Stimulated activated CD8-positive, alpha-beta memory T cell treated with anti-CD3 and anti-CD28 coated beads, Interleukin-12 subunit alpha, Interleukin-12 subunit beta, amount 100 ng/mL, for 24 hours (primary cell): Measurements from ENCODE around the gene KRTAP13-1.

Experiments
- DNase-seq: peaks from one replicate; pipeline ENCODE4 v3.0.0-alpha.2; 2020; ENCODE audit errors: extremely low read depth

KRTAP13-1 gene, protein sequence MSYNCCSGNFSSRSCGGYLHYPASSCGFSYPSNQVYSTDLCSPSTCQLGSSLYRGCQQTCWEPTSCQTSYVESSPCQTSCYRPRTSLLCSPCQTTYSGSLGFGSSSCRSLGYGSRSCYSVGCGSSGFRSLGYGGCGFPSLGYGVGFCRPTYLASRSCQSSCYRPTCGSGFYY

GRCh38 chr21:30395731-30396130 lies at the start of gene KRTAP13-1:
Gene KRTAP13-1 (plus strand): TSS chr21:30396031. CDS start chr21:30396087, 56 bp downstream.
- no peak for DNase-seq

- no peak for DNase-seq
These were observed 47.3 kb upstream of the KRTAP13-1 start, which contains the start of gene KRTAP23-1 for GRCh38 chr21:30348506-30348905. Gene KRTAP23-1 (minus strand): TSS chr21:30348606. CDS start chr21:30348606, 0 bp downstream.

DNA sequence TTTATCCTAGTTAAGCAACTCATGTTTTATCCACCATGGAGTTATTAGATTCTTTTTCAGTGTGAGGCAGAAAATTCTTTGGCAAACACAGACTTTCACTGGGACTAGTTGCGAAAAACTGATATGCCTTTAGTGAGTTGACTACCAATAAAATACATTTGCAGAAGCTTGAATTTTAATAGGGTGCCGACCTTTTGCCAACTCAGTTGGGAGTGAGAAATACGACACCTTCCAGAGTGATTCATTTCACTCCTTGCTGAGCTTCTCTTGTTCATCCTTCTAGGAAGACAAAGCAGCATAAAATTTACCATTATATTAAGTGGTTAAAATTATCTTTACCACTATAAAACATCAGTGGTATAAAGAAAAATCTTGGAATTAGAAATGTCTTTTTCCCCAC lies 46.3 kb upstream of the KRTAP13-1 start:
- no peak for DNase-seq

DNA sequence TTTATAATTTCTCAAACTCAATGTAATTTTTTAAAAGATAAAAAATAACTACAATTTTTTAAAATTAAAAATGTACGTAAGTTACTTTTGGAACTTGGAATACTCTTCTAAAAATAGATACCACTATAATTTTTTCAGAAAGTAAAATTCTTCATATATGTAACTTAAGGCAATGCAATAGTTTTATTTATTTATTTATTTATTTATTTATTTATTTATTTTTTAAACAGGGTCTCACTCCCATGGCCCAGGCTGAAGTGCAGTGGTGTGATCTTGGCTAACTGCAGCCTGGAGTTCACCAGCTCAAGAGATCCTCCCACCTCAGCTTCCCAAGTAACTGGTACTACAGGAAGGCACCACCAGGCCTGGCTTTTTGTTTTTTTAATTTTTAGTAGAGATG lies 44.3 kb upstream of the KRTAP13-1 start:
- no peak for DNase-seq

DNA sequence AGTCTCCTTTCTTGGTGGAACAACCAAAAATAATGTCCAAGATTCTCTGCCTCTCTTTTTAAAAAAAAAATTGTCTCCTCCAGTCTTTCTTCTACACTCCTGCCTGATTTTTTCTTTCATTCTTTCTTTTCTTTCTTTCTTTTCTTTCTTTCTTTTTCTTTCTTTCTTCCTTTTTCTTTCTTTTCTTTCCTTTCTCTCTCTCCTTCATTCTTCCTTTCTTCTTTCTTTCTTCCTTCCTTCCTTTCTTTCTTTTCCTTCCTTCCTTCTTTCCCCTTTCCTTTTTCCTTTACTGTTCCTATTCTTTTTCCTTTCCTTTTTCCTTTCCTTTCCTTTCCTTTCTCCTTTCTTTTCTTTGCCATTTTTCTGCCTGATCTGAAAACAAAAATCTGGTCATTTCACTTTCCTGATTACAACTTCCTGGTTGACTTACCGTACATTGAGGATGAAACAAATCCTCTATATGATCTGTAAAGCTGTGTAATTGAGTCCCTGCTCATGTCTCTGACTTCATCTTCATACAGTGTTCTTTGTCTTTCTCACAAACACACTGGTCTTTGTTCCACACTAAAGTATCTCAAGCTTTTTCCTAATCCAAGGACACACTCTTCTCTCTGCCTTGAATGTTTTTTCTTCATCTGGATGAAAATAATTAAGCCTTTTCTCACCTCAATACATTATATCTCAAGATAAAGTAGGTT lies 41.4 kb upstream of the KRTAP13-1 start:
- no peak for DNase-seq

GRCh38 chr21:30355906-30356305 lies 39.9 kb upstream of the KRTAP13-1 start:
- DNase-seq: no peak

DNA sequence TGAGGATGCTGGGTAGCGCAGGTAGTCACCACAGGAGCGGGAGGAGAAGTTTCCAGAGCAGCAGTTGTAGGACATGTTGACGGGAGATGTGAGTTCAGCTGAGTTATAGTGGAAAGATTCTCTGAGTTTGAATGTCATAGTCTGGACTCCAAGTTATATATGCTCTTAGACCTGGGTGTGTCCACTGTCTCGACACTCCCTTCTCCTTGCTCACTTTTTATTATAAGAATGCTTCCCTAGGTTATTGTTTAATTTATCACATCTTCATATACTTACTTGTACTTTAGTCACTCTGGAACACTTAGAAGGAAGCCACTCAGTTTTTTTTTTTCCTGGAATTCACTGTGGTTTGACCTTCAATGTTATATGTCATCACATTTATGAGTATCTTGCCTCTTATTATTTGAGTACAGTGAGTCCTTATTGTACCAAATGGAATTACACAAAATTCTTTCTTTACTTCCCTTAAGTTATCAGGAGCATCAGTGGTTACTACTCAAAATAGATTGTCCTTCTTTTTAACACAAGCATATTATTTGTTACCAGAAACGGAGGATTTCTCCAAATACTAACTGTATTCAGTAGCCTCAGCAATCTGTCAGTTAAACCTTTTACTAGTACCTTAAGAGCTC lies 23.6 kb upstream of the KRTAP13-1 start, which contains the start of gene KRTAP13-2:
Gene KRTAP13-2 (minus strand): TSS at position 133 of the 632 bp plus-strand sequence. CDS start 58 bp downstream, at position 75.
- DNase-seq: no peak

DNA sequence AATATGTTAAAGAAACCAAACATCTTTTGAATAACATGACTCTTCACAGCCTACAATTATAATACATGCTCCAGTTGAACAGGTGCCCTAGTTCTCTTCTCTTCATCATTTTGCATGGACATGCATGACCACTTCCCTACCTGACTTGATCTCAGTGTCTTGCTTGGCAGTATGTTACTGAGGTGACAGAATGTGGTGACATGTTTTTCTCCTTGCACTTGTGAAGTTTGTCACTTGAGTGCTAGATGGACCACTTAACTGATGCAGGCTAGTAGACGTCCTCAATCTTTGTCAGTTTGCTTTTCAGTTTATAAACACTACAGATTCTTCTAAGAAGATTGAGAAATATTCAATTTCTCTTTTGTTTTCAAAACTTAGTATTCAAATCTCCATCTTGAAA lies 13.6 kb upstream of the KRTAP13-1 start:
- no peak for DNase-seq

DNA sequence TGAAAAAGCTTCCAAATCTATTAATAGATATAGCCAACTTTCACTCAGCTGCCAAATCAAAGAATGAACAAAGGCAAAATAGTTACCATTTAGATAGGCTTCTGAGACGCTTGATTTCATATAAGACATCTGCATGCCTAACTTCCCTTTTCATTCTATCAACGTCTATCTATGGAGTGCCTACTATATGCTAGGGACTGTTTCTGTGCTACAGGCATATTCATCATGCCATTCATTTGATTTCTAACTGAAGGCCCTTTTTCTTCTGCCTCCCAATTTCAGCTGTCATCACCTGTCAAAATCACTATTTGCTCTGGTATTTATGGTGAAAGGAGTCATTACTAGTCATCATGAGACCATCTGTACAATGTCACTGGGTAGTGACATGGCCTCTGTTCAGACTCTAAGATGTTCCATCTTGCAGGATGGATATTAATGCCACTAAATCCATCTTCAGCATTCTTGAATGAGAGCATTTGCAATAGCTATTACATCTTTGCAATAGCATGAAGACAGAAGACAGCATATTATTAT lies 4.3 kb upstream of the KRTAP13-1 start:
- DNase-seq: no peak

DNA sequence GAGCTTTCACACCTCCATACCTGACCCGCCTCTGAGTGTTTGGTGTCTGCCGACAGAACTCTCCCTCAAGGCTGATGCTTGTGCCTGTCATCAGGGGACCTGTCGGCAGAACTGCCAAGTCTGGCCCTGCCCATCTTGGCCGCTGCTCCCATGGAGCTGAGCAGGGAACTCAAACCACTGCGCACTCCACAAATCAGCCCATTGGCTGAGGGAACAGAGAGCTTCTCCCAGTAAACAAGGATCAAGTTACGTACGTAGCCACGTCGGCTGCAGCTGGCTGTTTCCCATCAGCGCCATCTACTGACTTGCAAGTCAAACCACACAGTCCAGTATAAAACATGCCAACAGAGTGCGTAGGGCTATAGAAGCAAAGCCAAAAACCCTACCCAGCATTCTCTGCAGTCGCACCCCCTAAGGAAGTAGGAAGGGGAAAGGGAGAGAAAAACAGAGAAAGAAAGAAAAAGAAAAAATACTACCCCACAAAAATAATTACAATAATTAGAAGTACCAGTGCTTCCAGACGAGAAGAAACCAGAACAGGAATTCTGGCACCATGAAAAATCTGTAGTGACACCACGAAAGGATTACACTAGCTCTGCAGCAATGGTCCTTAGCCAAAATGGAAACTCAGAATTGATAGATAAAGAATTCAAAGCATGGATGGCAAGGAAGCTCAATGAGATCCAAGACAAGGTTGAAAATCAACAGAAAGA lies 13.1 kb downstream of the KRTAP13-1 start:
- no peak for DNase-seq

DNA sequence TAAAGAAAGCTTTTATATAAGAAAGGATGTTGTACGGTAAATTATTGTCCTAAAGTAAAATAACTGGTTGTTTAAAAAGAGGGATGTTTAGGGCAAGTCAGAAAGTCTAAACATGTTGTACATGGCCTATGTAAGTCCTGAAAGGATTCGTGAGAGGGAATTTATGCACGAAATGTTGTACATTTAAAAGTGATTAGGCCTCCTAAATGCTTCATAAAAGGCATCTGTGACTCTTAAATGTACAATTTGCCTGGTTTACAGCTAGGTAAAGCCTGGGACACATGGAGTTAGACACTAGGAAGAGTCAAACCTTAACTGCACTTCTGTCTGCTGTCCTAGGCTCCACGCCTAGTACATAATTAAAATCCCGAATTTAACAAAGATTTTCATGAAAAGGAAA lies 20.2 kb downstream of the KRTAP13-1 start:
- no peak for DNase-seq

- DNase-seq: no peak
These were observed 30.0 kb downstream of the KRTAP13-1 start, which contains the start of gene KRTAP13-3 for GRCh38 chr21:30425826-30426225. Gene KRTAP13-3 (minus strand): TSS chr21:30425926. CDS start chr21:30425912, 14 bp downstream.

GRCh38 chr21:30426731-30427130 lies 30.9 kb downstream of the KRTAP13-1 start:
- no peak for DNase-seq

DNA sequence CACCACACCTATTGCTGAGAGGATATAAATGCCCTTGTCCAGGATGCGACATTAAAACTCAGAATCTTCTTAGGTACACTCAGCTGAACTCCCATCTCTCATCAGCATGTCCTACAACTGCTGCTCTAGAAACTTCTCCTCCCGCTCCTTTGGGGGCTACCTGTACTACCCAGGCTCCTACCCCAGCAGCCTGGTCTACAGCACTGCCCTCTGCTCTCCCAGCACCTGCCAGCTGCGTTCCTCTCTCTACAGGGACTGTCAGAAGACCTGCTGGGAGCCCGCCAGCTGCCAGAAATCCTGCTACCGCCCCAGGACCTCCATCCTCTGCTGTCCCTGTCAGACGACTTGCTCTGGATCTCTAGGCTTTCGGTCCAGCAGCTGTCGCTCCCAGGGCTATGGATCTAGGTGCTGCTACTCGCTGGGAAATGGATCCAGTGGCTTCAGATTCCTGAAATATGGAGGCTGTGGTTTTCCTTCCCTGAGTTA lies 34.4 kb downstream of the KRTAP13-1 start, which contains the start of gene KRTAP13-4:
Gene KRTAP13-4 (plus strand): TSS at position 51 of the 486 bp plus-strand sequence. CDS start 56 bp downstream, at position 107.
- no peak for DNase-seq

DNA sequence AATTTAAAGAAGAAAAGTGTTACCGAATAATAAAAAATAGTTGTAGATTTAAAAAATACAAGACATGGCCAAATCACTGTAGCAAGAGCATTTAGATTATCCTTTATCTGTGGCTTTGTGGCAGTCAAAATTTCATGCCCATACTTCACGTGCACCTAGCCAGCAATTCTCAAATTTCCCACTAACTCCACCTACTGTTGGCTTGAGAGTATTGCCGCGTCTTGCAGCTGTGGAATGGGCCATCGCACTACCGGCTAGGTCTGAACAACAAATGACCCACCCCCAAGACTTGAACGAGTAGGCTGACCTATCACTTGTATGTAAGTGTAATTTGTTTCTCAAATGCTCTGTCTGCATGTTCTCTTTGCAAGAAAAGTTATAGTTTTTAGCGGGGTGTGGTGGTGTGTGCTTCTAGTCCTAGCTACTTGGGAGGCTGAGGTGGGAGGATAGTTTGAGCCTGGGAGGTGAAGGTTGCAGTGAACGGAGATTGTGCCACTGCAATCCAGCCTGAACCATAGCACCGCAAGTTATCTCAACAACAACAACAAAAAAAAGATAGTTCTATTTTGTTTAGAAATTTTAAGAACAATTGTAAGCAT lies 38.3 kb downstream of the KRTAP13-1 start:
- DNase-seq: no peak

- DNase-seq: no peak
These were observed 41.3 kb downstream of the KRTAP13-1 start for GRCh38 chr21:30437010-30437565.

- no peak for DNase-seq
These were observed 44.1 kb downstream of the KRTAP13-1 start, which contains the start of gene KRTAP15-1 for GRCh38 chr21:30439975-30440374. Gene KRTAP15-1 (plus strand): TSS chr21:30440275. CDS start chr21:30440328, 53 bp downstream.

DNA sequence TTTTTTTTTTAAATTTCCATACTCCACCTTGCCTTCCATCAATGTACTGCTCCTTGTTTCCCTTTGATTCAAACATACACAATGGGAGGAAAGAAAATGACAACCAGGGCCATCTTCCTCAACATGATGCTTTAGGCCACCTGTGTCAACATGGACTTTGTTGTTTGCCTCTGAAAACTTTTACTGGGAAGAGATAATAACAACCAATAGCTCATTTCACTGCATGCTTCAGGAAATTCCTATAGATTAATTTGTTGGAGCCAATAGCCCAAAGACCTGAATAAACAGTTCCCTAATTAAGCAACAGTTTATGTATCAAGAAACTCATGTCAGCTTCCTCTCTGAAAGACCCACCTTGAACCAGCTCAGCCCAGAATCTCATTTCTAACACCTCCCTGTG lies 47.4 kb downstream of the KRTAP13-1 start:
- no peak for DNase-seq

- DNase-seq: no peak
These were observed 48.4 kb downstream of the KRTAP13-1 start for GRCh38 chr21:30444204-30444603.
